ENCODE measurements around the gene KRTAP9-3.
"Not testable (repeated sequence)": the region's sequence is repeated elsewhere in the genome, so short reads cannot be mapped to it uniquely, and the experiment has no call there.

KRTAP9-3 gene

GRCh38 chr17:41230094-41230493 lies 2.2 kb upstream of the KRTAP9-3 start:
- TF ChIP-seq ZNF274 (IDR thresholded peaks at IDR 0.05; ENCODE audit: low read depth, low read length): no peak
- H3K4me3 ChIP-seq (ENCODE audit: low read length): no peak overlapping the region

GRCh38 chr17:41231731-41232130 lies 518 bp upstream of the KRTAP9-3 start:
- TF ChIP-seq ZNF274 (IDR thresholded peaks at IDR 0.05; ENCODE audit: low read depth, low read length): no peak
- H3K4me3 ChIP-seq (ENCODE audit: low read length): no peak overlapping the region

- H3K4me3 ChIP-seq (ENCODE audit: low read length): not testable (repeated sequence)
These were observed 4.9 kb downstream of the KRTAP9-3 start for GRCh38 chr17:41237116-41237515.

- H3K4me3 ChIP-seq (ENCODE audit: low read length): not testable (repeated sequence)
These were observed 5.7 kb downstream of the KRTAP9-3 start, which contains the start of gene KRTAP9-8 for GRCh38 chr17:41237949-41238437. KRTAP9-8 (plus strand) TSS chr17:41237999; CDS start chr17:41238052, 53 bp downstream.

GRCh38 chr17:41246995-41247787 lies 14.9 kb downstream of the KRTAP9-3 start:
- H3K4me3 ChIP-seq (ENCODE audit: low read length): not testable (repeated sequence)

GRCh38 chr17:41249637-41250240 lies 17.5 kb downstream of the KRTAP9-3 start, which contains the start of gene KRTAP9-4:
KRTAP9-4 (plus strand) TSS chr17:41249687; CDS start chr17:41249721, 34 bp downstream.
- H3K4me3 ChIP-seq (ENCODE audit: low read length): not testable (repeated sequence)

- no peak for TF ChIP-seq ZNF274 (IDR thresholded peaks at IDR 0.05; ENCODE audit: low read depth, low read length)
- H3K4me3 ChIP-seq (ENCODE audit: low read length): no peak overlapping the region
These were observed 19.0 kb downstream of the KRTAP9-3 start for GRCh38 chr17:41251261-41251660.

GRCh38 chr17:41254861-41255260 lies 22.6 kb downstream of the KRTAP9-3 start:
- no peak overlapping the region for H3K4me3 ChIP-seq (ENCODE audit: low read length)
- no peak for TF ChIP-seq ZNF274 (IDR thresholded peaks at IDR 0.05; ENCODE audit: low read depth, low read length)

GRCh38 chr17:41255381-41256290 lies 23.4 kb downstream of the KRTAP9-3 start, which contains the start of gene KRTAP9-9:
KRTAP9-9 (plus strand) TSS chr17:41255384.
- H3K4me3 ChIP-seq (ENCODE audit: low read length): not testable (repeated sequence)

GRCh38 chr17:41256291-41256685 lies 24.0 kb downstream of the KRTAP9-3 start:
- H3K4me3 ChIP-seq (ENCODE audit: low read length): no peak overlapping the region
- TF ChIP-seq ZNF274 (IDR thresholded peaks at IDR 0.05; ENCODE audit: low read depth, low read length): no peak

GRCh38 chr17:41258406-41258805 lies 26.2 kb downstream of the KRTAP9-3 start:
- no peak for TF ChIP-seq ZNF274 (IDR thresholded peaks at IDR 0.05; ENCODE audit: low read depth, low read length)

GRCh38 chr17:41263212-41263611 lies 31.0 kb downstream of the KRTAP9-3 start:
- no peak overlapping the region for H3K4me3 ChIP-seq (ENCODE audit: low read length)
- TF ChIP-seq ZNF274 (IDR thresholded peaks at IDR 0.05; ENCODE audit: low read depth, low read length): no peak

More at GRCh38 chr17:41258406-41258805, 26.2 kb downstream of the KRTAP9-3 start:
- no peak overlapping the region for H3K4me3 ChIP-seq (ENCODE audit: low read length)

- no peak for TF ChIP-seq ZNF274 (IDR thresholded peaks at IDR 0.05; ENCODE audit: low read depth, low read length)
- H3K4me3 ChIP-seq (ENCODE audit: low read length): no peak overlapping the region
These were observed 32.4 kb downstream of the KRTAP9-3 start for GRCh38 chr17:41264599-41264998.

- TF ChIP-seq ZNF274 (IDR thresholded peaks at IDR 0.05; ENCODE audit: low read depth, low read length): no peak
- H3K4me3 ChIP-seq (ENCODE audit: low read length): no peak within 1 kb of the TSS
These were observed 32.8 kb downstream of the KRTAP9-3 start, which contains the start of gene KRTAP9-6 for GRCh38 chr17:41265078-41265477. KRTAP9-6 (plus strand) TSS chr17:41265378; CDS start chr17:41265378, 0 bp downstream.

Measured in GM08714 (cell line).